H1 (cell line): ENCODE results near the gene POC1B. TPM values are rescaled to one million over a fixed set of nuclear protein-coding genes. Genes with fewer than 3 reads are reported as not detected.
A peak's percentile ranks its signal among the peaks of the same experiment; 100 is the strongest.

Experiments
- CTCF ChIA-PET: fragments of 300-600 bp; sonication (Branson Sonifier 250); formaldehyde crosslinking; loops from one replicate; lab custom pipeline; 2021; ENCODE audit not compliant: partially characterized antibody; lab: Charles Lee
- POLR2A ChIA-PET: fragments of 300-600 bp; sonication (Branson Sonifier 250); formaldehyde crosslinking; loops from one replicate; lab custom pipeline; 2021; ENCODE audit warnings: inconsistent platforms; ENCODE audit not compliant: partially characterized antibody; lab: Charles Lee
- DNase-seq, 2 experiments: peaks; one replicate each; pipeline versions ENCODE4 v3.0.0 to v3.0.0-alpha.2; 2010 to 2022; ENCODE audit warnings: low spot score in 2 of 2, low read depth in 1 of 2, mixed read lengths in 1 of 2
- FAIRE-seq: peaks from 2 replicates; lab custom pipeline; 2011; peaks lifted over from hg19 to GRCh38; lab: Jason Lieb, UNC
- H2AFZ ChIP-seq: 2 replicates; pipeline ENCODE4 v1.8.1; 2012; ENCODE audit warnings: low read length, inconsistent platforms
- H2AK5ac ChIP-seq: 2 replicates; pipeline ENCODE4 v1.6.1; 2013; ENCODE audit warnings: low read depth, low read length
- H2BK120ac ChIP-seq: replicated peaks from 2 replicates; pipeline ENCODE3; 2013; ENCODE audit warnings: low read depth, low read length, inconsistent platforms
- H2BK12ac ChIP-seq: 2 replicates; pipeline ENCODE4 v1.6.1; 2013; ENCODE audit warnings: low read depth, low read length
- H2BK15ac ChIP-seq: 2 replicates; pipeline ENCODE4 v1.6.1; 2013; ENCODE audit warnings: low read length
- H2BK20ac ChIP-seq: 2 replicates; pipeline ENCODE4 v1.6.1; 2013; ENCODE audit warnings: low read length
- H2BK5ac ChIP-seq: 2 replicates; pipeline ENCODE4 v1.6.1; 2013; ENCODE audit warnings: low read depth, low read length
- H3K14ac ChIP-seq: 2 replicates; pipeline ENCODE4 v1.6.1; 2013; ENCODE audit warnings: inconsistent platforms; ENCODE audit not compliant: insufficient read length
- H3K18ac ChIP-seq: 2 replicates; pipeline ENCODE4 v1.6.1; 2013; ENCODE audit warnings: low read length; ENCODE audit errors: extremely low read depth
- H3K23ac ChIP-seq: 2 replicates; pipeline ENCODE4 v1.6.1; 2013; ENCODE audit warnings: inconsistent platforms; ENCODE audit not compliant: insufficient read length
- H3K23me2 ChIP-seq: 2 replicates; pipeline ENCODE4 v1.6.1; 2013; ENCODE audit warnings: low read depth, low read length
- H3K27ac ChIP-seq: 2 replicates; pipeline ENCODE4 v1.6.1; 2011; ENCODE audit warnings: low read depth, low read length, inconsistent platforms
- H3K27me3 ChIP-seq, 4 experiments: replicated peaks in 1 of 4; 1 replicate in 1 of 4; 2 replicates in 3 of 4; pipeline versions ENCODE4 v1.6.1 to v1.8.1; 2011 to 2013; ENCODE audit warnings: low read length in 3 of 4, mild to moderate bottlenecking in 3 of 4, inconsistent platforms in 2 of 4, mixed read lengths in 2 of 4, moderate library complexity in 1 of 4; ENCODE audit not compliant: control insufficient read depth in 3 of 4, insufficient read depth in 3 of 4; ENCODE audit errors: extremely low read depth in 1 of 4
- H3K36me3 ChIP-seq, 4 experiments: 2 replicates each; pipeline versions ENCODE4 v1.6.1 to v1.8.1; 2011 to 2013; ENCODE audit warnings: mild to moderate bottlenecking in 4 of 4, low read length in 3 of 4, moderate library complexity in 2 of 4, control low read depth in 1 of 4, inconsistent platforms in 1 of 4; ENCODE audit not compliant: insufficient read depth in 4 of 4, control insufficient read depth in 2 of 4
- H3K4ac ChIP-seq: replicated peaks from 2 replicates; pipeline ENCODE3; 2013; ENCODE audit warnings: low read length, low read depth, mixed read lengths, inconsistent platforms; ENCODE audit not compliant: insufficient read length
- H3K4me1 ChIP-seq, 4 experiments: replicated peaks in 1 of 4; 1 replicate in 1 of 4; 2 replicates in 3 of 4; pipeline versions ENCODE4 v1.6.1 to v1.8.1; 2011 to 2013; ENCODE audit warnings: low read length in 3 of 4, inconsistent platforms in 2 of 4, mixed read lengths in 1 of 4; ENCODE audit not compliant: insufficient read depth in 4 of 4, control insufficient read depth in 3 of 4
- H3K4me2 ChIP-seq, 2 experiments: 2 replicates each; pipeline versions ENCODE4 v1.6.1 to v1.8.1; 2011 to 2013; ENCODE audit warnings: low read depth in 2 of 2, low read length in 2 of 2, control low read depth in 1 of 2, inconsistent platforms in 1 of 2, mild to moderate bottlenecking in 1 of 2; ENCODE audit not compliant: insufficient read depth in 1 of 2
- H3K4me3 ChIP-seq, 4 experiments: fragments of 200-600, 300-600 bp in 1 of 4; sonication (generic), shearing (Covaris generic), sonication (Bioruptor Twin) in 1 of 4; 2 replicates each; pipeline versions ENCODE4 v1.5.1 to v1.8.1; 2011 to 2016; ENCODE audit warnings: low read length in 4 of 4, low read depth in 3 of 4, control low read depth in 2 of 4, inconsistent platforms in 2 of 4, mild to moderate bottlenecking in 2 of 4, mixed read lengths in 1 of 4, moderate library complexity in 1 of 4; ENCODE audit not compliant: insufficient read depth in 2 of 4; ENCODE audit errors: extremely low read depth in 1 of 4
- H3K56ac ChIP-seq: replicated peaks from 2 replicates; pipeline ENCODE3; 2013; ENCODE audit warnings: low read depth, mild to moderate bottlenecking, mixed read lengths, low read length, inconsistent platforms; ENCODE audit not compliant: insufficient read length
- H3K79me1 ChIP-seq: 2 replicates; pipeline ENCODE4 v1.6.1; 2013; ENCODE audit warnings: low read depth, low read length, control low read depth
- H3K79me2 ChIP-seq, 2 experiments: 2 replicates each; pipeline versions ENCODE4 v1.6.1 to v1.8.1; 2012 to 2013; ENCODE audit warnings: low read length in 2 of 2, mild to moderate bottlenecking in 2 of 2, inconsistent platforms in 1 of 2; ENCODE audit not compliant: insufficient read depth in 2 of 2, control insufficient read depth in 1 of 2
- H3K9ac ChIP-seq, 4 experiments: replicated peaks in 1 of 4; 1 replicate in 1 of 4; 2 replicates in 3 of 4; pipeline versions ENCODE4 v1.6.1 to v1.8.1; 2011 to 2013; ENCODE audit warnings: low read depth in 3 of 4, low read length in 3 of 4, control low read depth in 2 of 4, mild to moderate bottlenecking in 2 of 4, moderate library complexity in 2 of 4, inconsistent platforms in 1 of 4; ENCODE audit errors: extremely low read depth in 1 of 4
- H3K9me3 ChIP-seq, 2 experiments: 2 replicates each; pipeline versions ENCODE4 v1.6.1 to v1.8.1; 2012 to 2013; ENCODE audit warnings: mild to moderate bottlenecking in 2 of 2, moderate library complexity in 2 of 2, control low read depth in 1 of 2, inconsistent platforms in 1 of 2, low read depth in 1 of 2, low read length in 1 of 2, mixed read lengths in 1 of 2; ENCODE audit not compliant: insufficient read depth in 2 of 2
- H4K20me1 ChIP-seq, 2 experiments: replicated peaks in 1 of 2; 2 replicates each; pipeline versions ENCODE3 to v1.8.1; 2011 to 2013; ENCODE audit warnings: inconsistent platforms in 2 of 2, low read length in 2 of 2, mild to moderate bottlenecking in 1 of 2; ENCODE audit not compliant: insufficient read depth in 2 of 2, control insufficient read depth in 1 of 2
- H4K5ac ChIP-seq: 2 replicates; pipeline ENCODE4 v1.6.1; 2013; ENCODE audit warnings: low read length, low read depth, mixed read lengths, inconsistent platforms; ENCODE audit not compliant: insufficient read length
- H4K8ac ChIP-seq: 2 replicates; pipeline ENCODE4 v1.8.0; 2013; ENCODE audit warnings: mild to moderate bottlenecking, moderate library complexity, low read length, inconsistent platforms; ENCODE audit not compliant: insufficient read depth; ENCODE audit errors: extremely low read depth
- H4K91ac ChIP-seq: replicated peaks from 2 replicates; pipeline ENCODE3; 2013; ENCODE audit warnings: low read length, mixed read lengths, inconsistent platforms; ENCODE audit not compliant: insufficient read length
- JUND ChIP-seq: IDR thresholded peaks from 2 replicates; pipeline ENCODE4 v1.6.1; 2011; ENCODE audit warnings: mild to moderate bottlenecking, improper control_type of control experiment, low read length
- POLR2AphosphoS5 ChIP-seq: IDR thresholded peaks from 2 replicates; pipeline ENCODE4 v1.6.1; 2011; ENCODE audit warnings: low read depth, low read length
- POU5F1 ChIP-seq: IDR thresholded peaks from 2 replicates; pipeline ENCODE4 v1.6.1; 2011; ENCODE audit warnings: low read depth, mild to moderate bottlenecking, low read length, moderate library complexity
- RAD21 ChIP-seq, 2 experiments: IDR thresholded peaks in 1 of 2; conservative IDR thresholded peaks in 1 of 2; 2 replicates each; pipeline ENCODE4 v1.6.1; 2011; ENCODE audit warnings: low read depth in 2 of 2, low read length in 2 of 2, improper control_type of control experiment in 1 of 2, inconsistent platforms in 1 of 2, mild to moderate bottlenecking in 1 of 2, moderate library complexity in 1 of 2
- WGBS, 2 experiments: shearing (Covaris generic) in 1 of 2; methylation state at CpG; one replicate each; pipeline versions ENCODE4 v1.1.6 to v1.1.7; 2013 to 2015; ENCODE audit warnings: low lambda C conversion rate in 2 of 2, mixed read lengths in 2 of 2, inconsistent platforms in 1 of 2, low coverage in 1 of 2, missing lambda C conversion rate in 1 of 2; ENCODE audit not compliant: insufficient replicate concordance in 2 of 2, insufficient coverage in 1 of 2, insufficient read length in 1 of 2; ENCODE audit errors: extremely low coverage in 1 of 2, missing lambda C conversion rate in 1 of 2; 5-methylcytosine and 5-hydroxymethylcytosine counted together
- polyA plus RNA-seq, 7 experiments: library from polyadenylated mRNA; depleted of rRNA in 3 of 7; stranded (reverse) in 5 of 7; unstranded in 2 of 7; fragments of >200 nt in 5 of 7; fragments of 200-250 nt in 2 of 7; gene quantifications; 1 replicate in 5 of 7; 2 replicates in 1 of 7; 4 replicates in 1 of 7; pipeline versions ENCODE4 v1.2.1 to v1.2.3, GENCODE V29; 2011 to 2013; ENCODE audit warnings: missing spikeins in 2 of 7, mixed read lengths in 2 of 7
- total RNA-seq: library from RNA; stranded (reverse); fragmentation: NEBNext Ultra II Directional; extraction: Animal tissue kit (Norgen Biotek cat#: 25700); gene quantifications from 2 replicates; pipeline ENCODE4 v1.2.1, GENCODE V29; 2021
- TF ChIP-seq, protein P1 (sequence below), 3 experiments: IDR thresholded peaks; 1 replicate in 2 of 3; 2 replicates in 1 of 3; pipeline versions ENCODE4 v1.5.1 to v1.6.1; 2011; ENCODE audit warnings: low read length in 3 of 3, mild to moderate bottlenecking in 3 of 3, inconsistent platforms in 2 of 3, low read depth in 1 of 3, moderate library complexity in 1 of 3; ENCODE audit not compliant: insufficient read depth in 1 of 3; ENCODE audit errors: control extremely low read depth in 1 of 3

The POC1B gene
- total and polyA plus RNA-seq, 2 of the 8 experiments (the other 6 are each of a cell fraction or from before 2014, with no cell fraction given), result 7.5 to 16.3 TPM

- CTCF ChIA-PET, result interaction anchor here (0.6 to 7.9 kb wide), 28 partner anchors 9 to 1110 kb away, joined by 3 to 96 read pairs (median 4); partner anchors contain the start of genes GALNT4 and POC1B
- POLR2A ChIA-PET, result no interaction called here
- H3K4me2 ChIP-seq, result no peak overlapping the region
Measured at GRCh38 chr12:89470741-89471509, 54.9 kb downstream of the POC1B start.

More at GRCh38 chr12:89470741-89471509, 54.9 kb downstream of the POC1B start:
- Histone ChIP-seq H4K20me1 (no peaks in the 10 kb centered on the region), H2BK12ac (no peak overlapping the region), H4K91ac (no peak overlapping the region), H3K4ac (no peak overlapping the region), H3K9me3 (no peaks in the 10 kb centered on the region), H3K14ac (no peak overlapping the region), H2BK15ac (no peak overlapping the region), H3K79me2 (no peaks in the 10 kb centered on the region), H3K23me2 (no peaks in the 10 kb centered on the region), H3K56ac (no peak overlapping the region), H2BK120ac (no peak overlapping the region), H3K27me3 (no peaks in the 10 kb centered on the region), H3K9ac (no peak overlapping the region), H3K79me1 (no peaks in the 10 kb centered on the region), H2BK20ac (no peak overlapping the region), H4K5ac (no peak overlapping the region), H2BK5ac (no peak overlapping the region), H3K4me1 (no peaks in the 10 kb centered on the region), H2AFZ (no peak overlapping the region), H4K8ac (no peak overlapping the region), H3K4me3 (no peak overlapping the region), H3K23ac (no peak overlapping the region), H3K18ac (no peak overlapping the region), H3K27ac (no peak overlapping the region), H3K36me3 (no peaks in the 10 kb centered on the region), H2AK5ac (no peak overlapping the region)
- FAIRE-seq (no peak), DNase-seq (no peak)
- peak; percentile 73 to 77 for TF ChIP-seq RAD21 (IDR thresholded peaks at IDR 0.05 in 1 of 2, conservative IDR thresholded peaks at IDR 0.05 in 1 of 2; ENCODE audit: low read depth in 2 of 2, low read length in 2 of 2)
- no peak for TF ChIP-seq JUND
- no peak for TF ChIP-seq POU5F1
- no peak for TF ChIP-seq POLR2AphosphoS5
- TF ChIP-seq, protein P1, sequence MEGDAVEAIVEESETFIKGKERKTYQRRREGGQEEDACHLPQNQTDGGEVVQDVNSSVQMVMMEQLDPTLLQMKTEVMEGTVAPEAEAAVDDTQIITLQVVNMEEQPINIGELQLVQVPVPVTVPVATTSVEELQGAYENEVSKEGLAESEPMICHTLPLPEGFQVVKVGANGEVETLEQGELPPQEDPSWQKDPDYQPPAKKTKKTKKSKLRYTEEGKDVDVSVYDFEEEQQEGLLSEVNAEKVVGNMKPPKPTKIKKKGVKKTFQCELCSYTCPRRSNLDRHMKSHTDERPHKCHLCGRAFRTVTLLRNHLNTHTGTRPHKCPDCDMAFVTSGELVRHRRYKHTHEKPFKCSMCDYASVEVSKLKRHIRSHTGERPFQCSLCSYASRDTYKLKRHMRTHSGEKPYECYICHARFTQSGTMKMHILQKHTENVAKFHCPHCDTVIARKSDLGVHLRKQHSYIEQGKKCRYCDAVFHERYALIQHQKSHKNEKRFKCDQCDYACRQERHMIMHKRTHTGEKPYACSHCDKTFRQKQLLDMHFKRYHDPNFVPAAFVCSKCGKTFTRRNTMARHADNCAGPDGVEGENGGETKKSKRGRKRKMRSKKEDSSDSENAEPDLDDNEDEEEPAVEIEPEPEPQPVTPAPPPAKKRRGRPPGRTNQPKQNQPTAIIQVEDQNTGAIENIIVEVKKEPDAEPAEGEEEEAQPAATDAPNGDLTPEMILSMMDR (IDR thresholded peaks at IDR 0.05; ENCODE audit: control extremely low read depth in 1 of 3, insufficient read depth in 1 of 3, low read depth in 1 of 3, low read length in 3 of 3), result peak in 2 of 3 experiments; percentile 42 to 64; a peak in 2 of 4 replicates
- 76% methylated on average over 3 of the region's 3 CpGs; no CpG with 5 or more reads in 1 of the 2 experiments for WGBS, 2 experiments
